Measurements from ENCODE around the gene UCK1. TPM values are rescaled to one million over a fixed set of nuclear protein-coding genes. Genes with fewer than 3 reads are reported as not detected.
A peak's percentile ranks its signal among the peaks of the same experiment; 100 is the strongest.

UCK1 gene
- total RNA-seq, 1 donor from 2014 or later, result 27.9 TPM

GRCh38 chr9:131477367-131477766, 53.7 kb downstream of the UCK1 start:
- no peaks in the 10 kb centered on the region for H3K9me3 Mint-ChIP-seq
- peaks cover 2% of the 10 kb centered on the region for H3K4me1 Mint-ChIP-seq
- DNase-seq, result no peak
- no peak overlapping the region for H3K27ac Mint-ChIP-seq
- H3K4me3 Mint-ChIP-seq, result no peak overlapping the region
- peaks cover 59% of the 10 kb centered on the region for H3K36me3 Mint-ChIP-seq (ENCODE audit: low read depth)
- intact Hi-C loops (cut with micrococcal nuclease), result no loop called here
- H3K27me3 Mint-ChIP-seq, result no peaks in the 10 kb centered on the region

- H3K27me3 Mint-ChIP-seq, result no peaks in the 10 kb centered on the region
- H3K36me3 Mint-ChIP-seq (ENCODE audit: low read depth), result peaks cover 54% of the 10 kb centered on the region
- H3K9me3 Mint-ChIP-seq, result no peaks in the 10 kb centered on the region
- peaks cover 2% of the 10 kb centered on the region for H3K4me1 Mint-ChIP-seq
- no peak overlapping the region for H3K4me3 Mint-ChIP-seq
- intact Hi-C loops (cut with micrococcal nuclease), result no loop called here
- H3K27ac Mint-ChIP-seq, result no peak overlapping the region
- no peak for DNase-seq
These were observed 54.2 kb downstream of the UCK1 start for GRCh38 chr9:131476777-131477345.

DNA sequence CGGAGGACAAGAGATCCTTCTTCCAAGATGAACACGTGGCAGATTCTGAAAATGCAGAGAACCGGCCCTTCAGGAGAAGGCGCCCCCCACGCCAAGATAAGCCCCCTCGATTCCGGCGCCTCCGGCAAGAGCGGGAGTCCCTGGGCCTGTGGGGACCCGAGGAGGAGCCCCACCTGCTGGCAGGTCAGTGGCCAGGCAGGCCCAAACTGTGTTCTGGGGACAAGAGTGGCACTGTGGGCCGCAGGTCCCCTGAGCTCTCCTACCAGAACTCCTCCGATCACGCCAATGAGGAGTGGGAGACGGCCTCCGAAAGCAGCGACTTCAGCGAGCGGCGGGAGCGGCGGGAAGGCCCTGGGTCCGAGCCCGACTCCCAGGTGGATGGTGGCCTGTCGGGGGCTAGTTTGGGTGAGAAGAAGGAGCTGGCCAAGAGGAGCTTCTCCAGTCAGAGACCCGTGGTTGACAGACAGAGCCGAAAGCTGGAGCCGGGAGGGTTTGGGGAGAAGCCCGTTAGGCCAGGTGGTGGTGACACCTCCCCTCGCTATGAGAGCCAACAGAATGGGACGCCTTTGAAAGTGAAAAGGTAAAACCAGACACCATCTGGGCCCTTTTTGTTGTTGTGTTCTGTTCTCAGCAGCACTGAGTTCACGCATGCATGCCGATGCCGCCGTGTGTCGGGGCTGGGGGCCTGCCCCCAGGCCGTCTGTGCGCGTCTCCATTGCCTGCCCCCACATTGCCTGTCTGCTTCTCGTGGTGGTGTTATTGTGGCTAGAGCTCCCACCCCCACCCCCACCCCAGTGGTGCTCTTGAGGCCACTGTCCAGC, 54.9 kb downstream of the UCK1 start:
- Mint-ChIP-seq H3K36me3 (ENCODE audit: low read depth) (peaks cover 51% of the 10 kb centered on the region), H3K27me3 (no peaks in the 10 kb centered on the region), H3K27ac (no peak overlapping the region), H3K4me1 (peaks cover 2% of the 10 kb centered on the region), H3K9me3 (no peaks in the 10 kb centered on the region), H3K4me3 (no peak overlapping the region)
- no peak for DNase-seq
- intact Hi-C loops (cut with micrococcal nuclease), result no loop called here

DNA sequence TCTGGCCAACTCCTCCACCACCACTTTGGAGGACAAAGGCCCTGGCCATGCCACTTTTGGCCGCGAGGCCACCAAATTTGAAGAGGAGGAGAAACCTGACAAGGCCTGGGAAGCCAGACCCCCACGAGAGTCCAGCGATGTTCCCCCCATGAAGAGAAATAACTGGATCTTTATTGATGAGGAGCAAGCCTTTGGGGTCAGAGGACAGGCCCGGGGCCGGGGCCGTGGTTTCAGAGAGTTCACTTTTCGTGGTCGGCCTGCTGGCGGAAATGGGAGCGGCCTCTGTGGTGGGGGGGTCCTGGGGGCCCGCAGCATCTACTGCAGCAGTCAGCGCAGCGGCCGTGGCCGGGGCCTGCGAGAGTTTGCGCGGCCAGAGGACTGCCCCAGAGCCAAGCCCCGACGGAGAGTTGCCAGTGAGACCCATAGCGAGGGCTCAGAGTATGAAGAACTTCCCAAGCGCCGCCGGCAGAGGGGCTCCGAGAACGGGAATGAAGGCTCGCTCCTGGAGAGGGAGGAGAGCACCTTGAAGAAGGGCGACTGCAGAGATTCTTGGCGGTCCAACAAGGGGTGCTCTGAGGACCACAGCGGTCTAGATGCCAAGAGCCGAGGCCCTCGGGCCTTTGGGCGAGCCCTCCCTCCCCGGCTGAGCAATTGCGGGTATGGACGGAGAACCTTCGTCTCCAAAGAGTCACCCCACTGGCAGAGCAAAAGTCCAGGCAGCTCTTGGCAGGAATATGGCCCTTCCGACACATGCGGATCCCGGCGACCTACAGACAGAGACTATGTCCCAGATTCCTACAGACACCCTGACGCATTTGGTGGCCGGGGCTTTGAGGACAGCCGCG, 55.7 kb downstream of the UCK1 start:
- no peaks in the 10 kb centered on the region for H3K9me3 Mint-ChIP-seq
- intact Hi-C loops (cut with micrococcal nuclease), result no loop called here
- H3K36me3 Mint-ChIP-seq (ENCODE audit: low read depth), result peaks cover 55% of the 10 kb centered on the region
- peaks cover 2% of the 10 kb centered on the region for H3K4me1 Mint-ChIP-seq
- H3K27me3 Mint-ChIP-seq, result no peaks in the 10 kb centered on the region
- H3K4me3 Mint-ChIP-seq, result no peak overlapping the region
- DNase-seq, result no peak
- H3K27ac Mint-ChIP-seq, result no peak overlapping the region

DNA sequence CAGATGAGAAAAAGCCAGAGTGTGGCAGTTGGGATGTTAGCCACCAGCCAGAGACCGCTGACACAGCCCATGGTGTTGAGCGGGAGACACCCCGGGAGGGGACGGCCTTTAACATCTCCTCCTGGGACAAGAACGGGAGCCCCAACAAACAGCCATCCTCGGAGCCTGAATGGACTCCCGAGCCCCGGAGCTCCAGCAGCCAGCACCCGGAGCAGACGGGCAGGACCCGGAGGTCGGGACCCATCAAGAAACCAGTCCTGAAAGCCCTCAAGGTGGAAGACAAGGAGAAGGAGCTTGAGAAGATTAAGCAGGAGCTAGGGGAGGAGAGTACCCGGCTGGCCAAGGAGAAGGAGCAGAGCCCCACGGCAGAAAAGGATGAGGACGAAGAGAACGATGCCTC, 56.4 kb downstream of the UCK1 start:
- Mint-ChIP-seq H3K27me3 (no peaks in the 10 kb centered on the region), H3K4me3 (no peak overlapping the region), H3K36me3 (ENCODE audit: low read depth) (peaks cover 56% of the 10 kb centered on the region), H3K4me1 (peaks cover 2% of the 10 kb centered on the region), H3K9me3 (no peaks in the 10 kb centered on the region), H3K27ac (no peak overlapping the region)
- intact Hi-C loops (cut with micrococcal nuclease), result no loop called here
- no peak for DNase-seq

DNA sequence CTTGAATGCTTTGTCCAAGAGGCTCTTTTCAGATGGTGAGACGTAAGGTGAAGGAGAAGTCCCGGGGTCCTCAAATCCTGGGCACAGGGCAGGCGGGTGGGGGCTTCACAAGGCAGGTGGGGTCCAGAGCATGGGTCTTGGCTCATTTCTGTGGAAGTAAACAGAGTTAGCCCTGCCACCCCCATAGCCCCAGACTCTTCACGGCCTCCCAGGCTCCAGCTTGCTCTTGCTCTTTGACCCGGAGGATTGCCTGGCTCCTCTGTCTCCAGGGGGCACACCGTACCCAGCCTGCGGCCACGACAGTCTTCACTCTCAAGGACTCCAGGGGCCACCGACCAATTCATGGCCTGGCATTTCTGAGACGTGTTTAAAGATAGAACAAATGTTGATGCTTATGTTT, 57.2 kb downstream of the UCK1 start:
- no peaks in the 10 kb centered on the region for H3K9me3 Mint-ChIP-seq
- H3K4me1 Mint-ChIP-seq, result peaks cover 2% of the 10 kb centered on the region
- peak overlapping the region; percentile 20 for H3K27ac Mint-ChIP-seq
- H3K27me3 Mint-ChIP-seq, result no peaks in the 10 kb centered on the region
- peaks cover 54% of the 10 kb centered on the region for H3K36me3 Mint-ChIP-seq (ENCODE audit: low read depth)
- no peak overlapping the region for H3K4me3 Mint-ChIP-seq
- intact Hi-C loops (cut with micrococcal nuclease), result no loop called here
- DNase-seq, result no peak

Other genes with a start within 250 kb of the UCK1 start
- gene PLPP7, start 241.5 kb downstream of the UCK1 start, total RNA-seq, result not detected in 2 replicates
- 114 and 128 TPM in 2 replicates for gene PRRC2B, start 137.2 kb downstream of the UCK1 start, total RNA-seq
- 32.8 and 34.6 TPM in 2 replicates for gene POMT1, start 28.3 kb downstream of the UCK1 start, total RNA-seq
- gene PRRT1B, start 14.3 kb upstream of the UCK1 start, total RNA-seq, result not detected in 2 replicates
- gene RAPGEF1, start 208.8 kb upstream of the UCK1 start, total RNA-seq, result 150 and 153 TPM in 2 replicates

Data from activated CD4-positive, alpha-beta T cell treated with anti-CD3 and anti-CD28 coated beads, Interleukin-2, amount 10 ng/mL, durations not matched to agents 24 days and 14 days (primary cell).